Activated T-helper 1 cell treated with Interleukin-2 at 50 U/mL for 16 hours (primary cell): ENCODE data around the gene IPO5.
"Not testable (repeated sequence)": the region's sequence is repeated elsewhere in the genome, so short reads cannot be mapped to it uniquely, and the experiment has no call there.

Experiments used
- DNase-seq: peaks from one replicate; pipeline ENCODE4 v3.0.0-alpha.2; 2020; ENCODE audit warnings: low read depth

The IPO5 gene

DNA sequence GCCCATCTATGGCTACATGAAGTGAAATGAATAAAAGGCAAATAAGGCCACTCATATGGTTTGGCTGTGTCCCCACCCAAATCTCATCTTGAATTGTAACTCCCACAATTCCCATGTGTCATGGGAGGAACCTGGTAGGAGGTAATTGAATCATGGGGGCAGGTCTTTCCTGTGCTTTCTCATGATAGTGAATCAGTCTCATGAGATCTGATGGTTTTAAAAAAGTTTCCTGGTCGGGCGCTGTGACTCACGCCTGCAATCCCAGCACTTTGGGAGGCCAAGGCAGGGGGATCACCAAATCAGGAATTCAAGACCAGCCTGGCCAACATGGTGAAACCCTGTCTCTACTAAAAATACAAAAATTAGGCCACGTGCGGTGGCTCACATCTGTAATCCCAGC, 4.2 kb upstream of the IPO5 start:
- not testable (repeated sequence) for DNase-seq

DNA sequence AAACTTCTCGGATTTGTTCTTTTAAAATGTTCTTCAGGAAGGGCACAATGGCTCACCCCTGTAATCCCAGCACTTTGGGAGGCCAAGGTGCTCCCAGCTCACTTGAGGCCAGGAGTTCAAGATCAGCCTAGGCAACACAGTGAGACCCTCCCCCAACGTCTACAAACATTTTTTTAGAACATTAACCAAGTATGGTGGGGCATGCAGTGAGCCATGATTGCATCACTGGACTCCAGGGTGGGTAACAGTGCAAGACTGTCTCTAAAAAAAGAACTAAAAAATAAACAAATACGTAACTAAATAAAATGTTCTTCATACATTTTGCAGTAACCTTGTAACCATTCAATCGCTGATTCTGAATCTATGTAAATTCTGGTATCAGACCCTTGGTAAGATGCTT, 2.1 kb upstream of the IPO5 start:
- DNase-seq: no peak

DNA sequence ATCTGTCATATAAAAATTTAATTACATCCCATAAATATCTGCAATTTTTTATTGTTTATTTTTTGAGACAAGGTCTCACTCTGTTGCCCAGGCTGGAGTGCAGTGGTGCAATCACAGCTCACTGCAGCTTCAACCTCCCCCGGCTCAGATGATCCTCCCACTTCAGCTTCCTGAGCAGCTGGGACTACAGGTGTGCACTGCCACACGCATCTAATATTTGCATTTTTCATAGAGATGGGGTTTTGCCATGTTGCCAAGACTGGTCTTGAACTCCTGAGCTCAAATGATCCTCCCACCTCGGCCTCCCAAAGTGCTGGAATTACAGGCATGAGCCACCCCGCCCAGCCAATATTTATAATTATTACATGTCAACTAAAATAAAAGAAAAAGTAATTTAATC, 644 bp upstream of the IPO5 start:
- DNase-seq: not testable (repeated sequence)

DNA sequence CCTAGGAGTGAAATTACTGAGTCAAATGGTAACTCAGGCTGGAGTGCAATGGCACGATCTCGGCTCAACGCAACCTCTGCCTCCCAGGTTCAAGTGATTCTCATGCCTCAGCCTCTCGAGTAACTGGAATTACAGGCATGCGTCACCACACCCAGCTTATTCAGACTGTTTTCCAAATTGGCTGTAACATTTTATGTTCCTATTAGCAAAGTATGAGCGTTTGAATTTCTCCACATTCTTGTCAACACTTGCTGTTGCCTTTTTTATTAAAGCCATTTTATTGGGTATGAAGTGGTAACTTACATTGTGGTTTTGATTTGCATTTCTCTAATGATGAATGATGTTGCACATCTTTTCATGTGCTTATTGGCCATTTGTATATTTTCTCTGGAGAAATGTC, 7.9 kb downstream of the IPO5 start:
- no peak for DNase-seq

DNA sequence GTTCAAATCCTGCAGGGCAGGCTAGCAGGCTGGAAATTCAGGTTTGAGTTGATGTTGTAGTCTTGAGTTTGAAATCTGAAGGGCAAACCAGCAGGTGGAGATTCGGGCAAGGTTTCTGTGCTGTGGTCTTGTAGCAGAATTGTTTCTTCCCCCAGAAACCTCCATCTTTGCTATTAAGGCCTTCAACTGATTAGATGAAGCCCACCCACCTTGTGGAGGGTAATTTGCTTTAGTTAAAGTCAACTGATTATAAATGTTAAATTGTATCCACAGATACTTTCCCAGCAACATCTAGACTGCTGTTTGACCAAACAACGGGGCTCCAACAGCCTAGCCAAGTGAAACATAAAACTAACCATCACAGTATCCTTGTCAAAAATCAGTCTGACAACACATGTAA, 9.4 kb downstream of the IPO5 start:
- no peak for DNase-seq

DNA sequence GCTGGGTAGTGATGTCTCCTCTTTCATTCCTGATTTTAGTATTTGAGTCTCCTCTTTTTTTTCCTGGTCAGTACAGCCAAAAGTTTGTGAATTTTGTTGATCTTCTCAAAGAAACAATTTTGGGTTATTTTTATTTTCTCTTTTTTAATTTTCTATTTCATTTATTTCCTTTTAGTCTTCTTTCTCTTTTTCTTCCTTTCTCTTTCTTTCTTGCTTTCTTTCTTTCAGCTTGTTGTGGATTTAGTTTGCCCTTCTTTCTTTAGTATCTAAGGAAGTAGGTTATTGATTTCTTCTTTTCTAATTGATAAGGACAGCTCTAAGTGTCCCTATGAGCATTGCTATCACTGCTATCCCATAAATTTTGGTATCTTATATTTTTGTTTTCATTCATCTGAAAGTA, 13.8 kb downstream of the IPO5 start:
- no peak for DNase-seq

DNA sequence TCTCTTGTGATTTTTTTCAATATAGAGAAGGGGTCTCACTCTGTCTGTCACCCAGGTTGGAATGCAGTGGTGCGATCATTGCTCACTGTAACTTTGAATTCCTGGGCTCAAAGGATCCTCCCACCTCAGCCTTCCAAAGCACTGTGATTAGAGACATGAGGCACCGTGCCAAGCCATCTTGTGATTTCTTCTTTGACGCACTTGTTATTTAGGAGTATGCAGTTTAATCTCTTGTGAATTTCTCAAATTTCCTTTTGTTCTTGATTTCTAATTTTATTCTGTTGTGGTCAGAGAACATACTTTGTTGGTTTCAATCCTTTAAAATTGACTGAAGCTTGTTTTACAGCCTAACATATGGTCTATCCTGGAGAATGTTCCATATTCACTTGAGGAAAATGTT, 14.5 kb downstream of the IPO5 start:
- DNase-seq: no peak

DNA sequence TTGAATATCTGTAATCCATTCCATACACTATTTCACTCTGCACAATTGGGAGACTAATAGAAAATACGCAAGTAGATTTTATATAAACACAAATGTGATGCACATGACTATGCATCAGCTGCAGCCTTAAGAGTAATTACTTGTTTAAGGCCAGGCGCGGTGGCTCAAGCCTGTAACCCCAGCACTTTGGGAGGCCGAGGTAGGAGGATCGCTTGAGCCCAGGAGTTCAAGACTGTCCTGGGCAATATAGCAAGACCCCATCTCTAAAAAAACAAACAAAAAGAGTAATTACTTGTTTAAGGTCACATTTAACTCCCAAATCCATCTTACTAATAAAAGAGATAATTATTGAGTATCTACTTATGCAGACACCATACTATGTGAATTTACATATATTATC, 18.0 kb downstream of the IPO5 start:
- DNase-seq: no peak

DNA sequence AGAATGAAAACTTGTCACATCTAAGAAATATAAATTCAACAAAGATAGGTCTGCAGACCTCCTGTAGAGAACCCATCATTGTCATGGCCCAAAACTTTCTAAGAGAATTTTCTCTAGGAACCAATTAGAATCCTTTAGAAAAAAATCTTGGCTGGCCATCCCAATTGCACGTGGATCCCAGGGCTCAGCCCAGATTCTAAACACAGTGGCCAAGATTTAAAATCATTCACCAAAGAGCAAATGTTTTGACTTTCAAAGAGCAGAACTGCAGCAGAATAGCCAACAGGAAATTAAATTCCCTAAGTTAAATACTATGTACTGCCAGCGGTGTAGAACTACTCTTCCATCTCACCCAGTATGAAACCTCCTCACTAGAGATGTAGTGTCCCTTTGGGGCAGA, 21.3 kb downstream of the IPO5 start:
- DNase-seq: no peak

DNA sequence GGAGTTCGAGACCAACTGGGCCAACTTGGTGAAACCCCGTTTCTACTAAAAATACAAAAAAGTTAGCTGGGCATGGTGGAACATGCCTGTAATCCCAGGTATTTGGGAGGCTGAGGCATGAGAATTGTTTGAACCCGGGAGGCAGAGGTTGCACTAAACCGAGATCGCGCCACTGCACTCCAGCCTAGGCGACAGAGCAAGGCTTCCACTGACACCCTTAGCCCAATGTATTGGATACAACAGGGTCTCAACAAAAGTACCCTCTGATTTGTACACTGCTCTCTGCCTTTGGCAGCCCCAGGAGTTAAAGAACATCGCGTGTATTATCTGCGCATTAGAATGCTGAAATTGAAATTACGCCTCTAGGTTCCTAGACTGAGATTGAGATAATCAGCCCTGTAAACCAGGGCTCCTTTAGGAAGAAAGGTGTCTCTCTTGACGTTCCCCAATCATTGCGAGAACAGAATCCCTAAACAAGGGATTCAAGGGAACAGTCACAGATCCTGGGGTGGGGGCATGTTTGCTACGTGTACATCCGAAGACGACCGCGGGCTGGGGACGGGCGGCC, 21.9 kb downstream of the IPO5 start:
- DNase-seq: no peak

DNA sequence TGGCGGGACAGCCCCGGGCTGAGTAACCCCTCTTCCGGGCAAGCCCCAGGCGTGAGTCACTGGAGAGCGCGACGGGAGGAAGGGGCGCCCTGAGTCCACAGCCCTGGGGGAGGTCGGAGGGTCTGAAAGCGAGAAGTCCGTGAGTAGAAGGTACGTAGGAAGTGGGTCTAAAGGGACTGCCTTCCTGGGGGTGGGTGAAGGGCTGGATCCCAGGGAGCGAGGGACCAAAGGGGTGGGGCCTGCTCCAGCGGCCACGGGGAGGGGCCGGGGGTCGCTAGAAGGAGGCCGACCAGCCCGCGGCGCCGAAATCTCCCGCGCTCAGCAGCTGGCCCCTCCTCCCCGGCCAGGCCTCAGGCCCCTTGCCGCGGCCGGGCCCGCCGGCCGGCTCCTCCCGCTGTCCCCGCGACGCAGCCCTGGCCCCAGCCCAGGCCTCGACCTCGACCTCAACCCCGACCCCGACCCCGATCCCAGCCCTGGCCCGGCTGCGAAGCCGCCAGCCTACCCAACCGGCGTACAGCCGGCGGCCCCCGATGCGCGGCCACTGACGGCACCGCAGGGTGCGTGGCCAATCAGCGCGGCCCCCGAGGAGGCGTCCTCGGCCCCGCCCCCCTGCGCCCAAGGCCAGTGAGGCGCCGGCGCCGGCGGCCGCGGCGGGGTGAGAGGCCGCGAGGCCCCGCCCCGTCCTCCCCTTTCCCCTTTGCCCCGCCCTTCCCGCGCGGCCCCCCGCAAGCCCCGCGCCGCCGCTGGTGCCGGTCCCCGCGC, 22.6 kb downstream of the IPO5 start:
- DNase-seq: peak; percentile 89

DNA sequence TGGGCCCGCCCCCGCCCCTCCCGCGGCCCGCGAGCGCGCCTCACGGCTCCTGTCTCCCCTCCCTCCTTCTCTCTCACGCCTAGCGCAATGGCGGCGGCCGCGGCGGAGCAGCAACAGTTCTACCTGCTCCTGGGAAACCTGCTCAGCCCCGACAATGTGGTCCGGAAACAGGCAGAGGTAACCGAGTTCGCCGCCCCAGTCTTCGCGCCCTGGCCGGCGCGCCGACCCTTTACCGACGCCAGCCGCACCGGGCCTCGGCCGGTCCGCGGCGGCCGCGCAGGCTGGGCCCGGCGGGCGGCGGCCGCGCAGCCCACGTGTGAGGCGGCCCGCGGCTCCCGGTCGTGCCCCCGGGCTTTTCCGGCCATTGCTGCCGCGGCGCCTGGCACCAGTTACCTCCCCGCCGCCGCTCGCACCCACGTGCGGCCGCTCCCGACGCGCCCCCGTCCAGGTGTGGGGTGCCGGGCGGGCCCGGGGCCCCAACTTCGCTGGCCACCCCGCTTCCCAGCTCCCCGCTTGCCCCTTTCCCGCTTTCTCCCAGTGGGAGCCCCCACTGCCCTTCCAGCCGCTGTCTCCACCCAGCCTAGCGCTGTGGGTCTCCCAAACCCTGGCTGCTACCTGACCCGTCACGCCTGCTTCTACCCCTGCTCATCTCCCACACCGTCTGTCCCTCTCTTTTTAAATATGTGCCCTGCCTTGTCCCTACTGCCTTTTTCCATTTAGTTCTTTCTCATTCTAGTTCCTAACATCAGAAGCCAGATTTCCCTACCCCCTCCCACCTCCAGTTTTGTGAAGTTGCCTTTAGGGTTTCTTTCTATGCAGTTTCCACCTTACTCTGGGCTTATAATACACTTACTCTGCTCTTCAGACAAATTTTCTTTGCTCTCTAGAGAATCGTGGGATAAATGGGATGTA, 23.4 kb downstream of the IPO5 start:
- DNase-seq: no peak

DNA sequence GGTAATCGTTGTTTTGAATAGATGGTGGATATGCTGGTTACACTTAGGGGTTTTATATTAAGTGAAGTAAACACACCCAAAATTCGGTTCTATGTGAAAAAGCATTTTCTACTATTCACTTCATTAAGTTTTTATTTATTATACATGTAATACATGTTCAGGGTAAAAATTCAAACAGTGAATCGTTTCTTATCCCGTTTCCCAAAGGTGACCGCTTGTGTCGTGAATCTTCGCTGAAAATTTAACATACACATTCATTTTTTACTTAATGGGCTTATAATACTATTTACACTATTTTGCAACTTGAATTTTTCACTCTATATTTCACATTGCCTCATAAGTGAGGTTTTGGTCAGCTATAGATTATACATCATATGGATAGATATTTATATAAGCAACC, 24.5 kb downstream of the IPO5 start:
- no peak for DNase-seq

DNA sequence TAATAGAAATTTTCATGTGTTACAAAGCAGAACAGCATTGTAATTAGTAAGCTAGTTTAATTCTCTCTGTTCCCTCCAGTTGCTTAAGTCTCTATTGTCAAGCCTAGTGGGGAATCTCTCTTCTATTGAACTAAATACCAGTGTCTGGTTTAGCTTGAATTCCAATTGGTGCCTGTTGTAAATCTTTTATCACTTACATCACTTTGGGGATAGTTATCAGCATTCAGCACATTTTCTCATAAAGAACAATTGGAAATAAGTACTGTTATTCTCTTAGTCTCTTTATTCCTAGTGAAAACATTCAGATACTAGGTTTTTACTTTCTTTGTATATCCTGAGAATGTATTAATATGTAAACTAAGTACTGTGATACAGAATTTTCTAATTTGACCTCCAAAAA, 25.2 kb downstream of the IPO5 start:
- DNase-seq: no peak

DNA sequence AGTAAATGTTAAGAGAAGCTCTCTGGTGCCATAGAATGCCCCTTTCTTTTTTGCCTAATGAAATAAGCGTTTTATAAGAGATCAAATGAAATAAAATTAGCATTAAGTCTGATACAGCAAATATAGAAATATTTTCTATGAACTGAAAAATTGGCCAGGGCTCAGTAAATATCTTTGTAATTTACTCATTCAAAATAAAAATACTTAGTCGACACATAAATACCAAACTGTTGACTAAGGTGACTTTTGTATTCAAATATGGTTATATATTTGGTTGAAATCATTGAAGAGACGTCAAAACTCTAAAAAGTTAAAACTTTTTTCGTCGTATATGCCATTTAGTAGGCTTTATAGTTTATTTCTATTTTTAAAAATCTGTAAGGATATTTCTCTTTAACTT, 25.6 kb downstream of the IPO5 start:
- DNase-seq: no peak

DNA sequence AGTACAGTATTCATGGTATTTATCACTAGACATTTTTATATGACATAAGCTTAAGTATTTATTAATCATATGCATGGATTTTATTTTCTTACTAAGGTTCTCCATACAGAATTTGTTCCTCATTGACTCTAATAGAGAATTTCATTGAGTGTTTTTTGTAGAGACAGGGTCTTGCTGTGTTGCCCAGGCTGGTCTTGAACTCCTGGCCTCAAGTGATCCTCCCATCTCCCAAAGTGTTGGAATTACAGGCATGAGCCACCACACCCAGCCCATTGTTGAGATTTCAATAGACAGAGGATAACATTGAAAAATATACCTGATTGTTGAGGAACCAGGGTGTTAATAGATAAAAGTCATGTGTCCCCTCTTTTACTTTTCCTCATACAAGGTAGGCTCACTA, 26.1 kb downstream of the IPO5 start:
- no peak for DNase-seq

DNA sequence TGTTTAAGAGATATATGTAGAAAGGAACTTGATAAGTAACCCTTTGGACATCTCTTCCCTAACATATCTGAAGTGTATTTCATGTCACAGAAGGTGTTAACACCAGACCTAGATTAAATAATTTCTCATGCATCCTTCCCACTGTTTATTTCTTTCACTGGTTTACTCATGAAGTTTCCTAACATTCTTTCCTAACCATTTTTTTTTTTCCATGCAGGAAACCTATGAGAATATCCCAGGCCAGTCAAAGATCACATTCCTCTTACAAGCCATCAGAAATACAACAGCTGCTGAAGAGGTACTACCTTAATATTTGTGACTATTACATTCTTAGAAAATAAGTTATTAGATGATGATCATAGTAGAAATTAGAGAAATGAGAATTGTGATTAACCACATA, 28.8 kb downstream of the IPO5 start:
- no peak for DNase-seq

DNA sequence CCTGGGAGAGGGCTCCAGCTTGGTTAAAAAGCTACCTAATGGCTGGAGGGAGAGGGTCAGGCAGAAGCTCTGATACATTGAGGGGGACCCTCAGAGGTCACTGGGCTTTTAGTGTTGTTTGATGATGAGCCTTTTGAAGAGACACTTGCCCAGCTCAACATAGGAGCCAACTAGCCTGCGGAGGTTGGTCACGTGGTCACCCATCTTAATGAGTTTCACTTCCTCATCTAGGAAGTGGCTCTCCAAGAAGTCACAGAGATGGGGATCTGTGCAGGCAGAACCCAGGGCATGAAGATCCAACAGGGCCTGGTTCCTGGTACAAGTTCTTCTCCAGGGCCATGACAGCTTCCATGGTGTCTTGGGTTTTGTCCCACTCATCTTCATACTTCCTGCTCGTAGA, 33.4 kb downstream of the IPO5 start:
- DNase-seq: no peak

DNA sequence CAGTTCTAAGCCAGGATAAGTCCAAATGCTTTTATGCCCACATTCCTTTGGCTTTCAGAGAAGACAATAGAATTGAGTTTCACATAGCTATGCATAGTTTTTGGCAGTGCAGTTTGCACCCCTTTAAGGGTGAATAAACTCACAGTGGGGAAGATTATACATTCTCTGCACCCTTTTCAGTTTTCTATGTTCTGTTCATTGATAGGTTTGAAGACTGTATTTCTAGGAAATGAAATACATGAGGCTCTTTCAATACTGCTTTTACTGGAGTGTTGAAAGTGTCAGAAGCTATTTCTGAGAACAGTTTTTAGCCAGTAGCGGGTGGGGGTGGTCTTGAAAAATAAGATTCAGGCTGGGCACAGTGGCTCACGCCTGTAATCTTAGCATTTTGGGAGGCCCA, 46.2 kb downstream of the IPO5 start:
- no peak for DNase-seq

DNA sequence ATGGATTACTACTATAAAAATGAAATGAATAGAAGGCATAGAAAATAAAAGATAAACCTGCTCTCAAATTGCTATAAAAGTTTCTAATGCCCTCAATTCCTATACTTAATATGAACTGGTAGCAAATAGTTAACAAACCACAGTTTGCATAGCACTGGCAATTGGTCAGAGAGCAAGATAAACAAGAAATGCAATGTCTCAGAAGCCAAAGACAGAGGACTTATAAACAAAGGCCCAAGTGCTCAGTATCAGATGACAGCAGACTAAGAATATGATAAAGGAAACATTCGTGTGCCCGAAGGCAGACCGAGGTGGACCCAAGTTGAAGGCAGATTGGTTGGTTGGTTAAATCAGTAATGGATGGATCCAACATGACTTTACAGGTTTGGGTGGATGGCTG, 50.6 kb downstream of the IPO5 start:
- no peak for DNase-seq

DNA sequence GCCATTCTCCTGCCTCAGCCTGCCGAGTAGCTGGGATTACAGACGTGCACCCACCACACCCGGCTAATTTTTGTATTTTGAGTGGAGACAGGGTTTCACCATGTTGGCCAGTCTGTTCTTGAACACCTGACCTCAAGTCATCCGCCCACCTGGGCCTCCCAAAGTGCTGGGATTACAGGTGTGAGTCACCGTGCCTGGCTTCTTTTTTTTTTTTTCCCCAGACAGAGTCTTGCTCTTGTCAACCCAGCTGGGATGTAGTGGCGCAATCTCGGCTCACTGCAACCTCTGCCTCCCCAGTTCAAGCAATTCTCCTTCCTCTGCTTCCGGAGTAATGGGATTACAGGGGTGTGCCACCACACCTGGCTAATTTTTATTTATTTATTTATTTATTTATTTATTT, 51.5 kb downstream of the IPO5 start:
- not testable (repeated sequence) for DNase-seq

DNA sequence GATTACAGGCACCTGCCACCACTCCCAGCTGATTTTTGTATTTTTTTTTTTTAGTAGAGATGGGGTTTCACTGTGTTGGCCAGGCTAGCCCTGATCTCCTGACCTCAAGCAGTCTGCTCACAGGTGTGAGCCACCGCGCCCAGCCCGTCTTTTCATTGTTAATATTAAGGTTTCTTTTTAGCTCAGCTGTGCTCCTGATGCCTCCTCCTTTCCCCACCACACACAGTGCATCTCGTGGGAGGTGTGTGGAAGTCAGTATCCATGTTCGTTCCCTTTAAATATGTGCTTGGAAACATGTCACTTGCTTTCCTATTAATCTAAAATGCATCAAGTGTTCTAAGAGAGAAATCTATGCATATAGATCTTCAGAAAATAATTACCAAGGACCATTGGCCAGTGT, 53.5 kb downstream of the IPO5 start:
- no peak for DNase-seq

DNA sequence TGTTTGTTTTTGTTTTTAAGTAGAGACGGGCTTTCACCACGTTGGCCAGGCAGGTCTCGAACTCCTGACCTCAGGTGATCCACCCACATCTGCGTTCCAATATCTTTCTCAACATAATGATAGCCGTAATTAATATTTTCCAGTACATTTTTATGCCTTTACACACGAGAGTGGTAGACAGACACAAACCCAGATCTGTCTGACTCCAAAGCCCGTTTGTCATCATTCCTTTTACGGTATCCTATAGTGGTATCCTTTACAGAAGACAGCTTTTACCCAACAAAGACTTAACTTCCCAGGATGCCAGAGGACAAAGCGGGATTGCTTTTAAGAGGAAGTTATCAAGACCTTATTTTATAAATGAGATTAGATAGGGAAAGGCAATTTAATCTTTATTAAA, 59.8 kb downstream of the IPO5 start:
- no peak for DNase-seq
